Lower leg skin (tissue), 4 donors: ENCODE data around the gene SUZ12. TPM values are rescaled to one million over a fixed set of nuclear protein-coding genes. Genes with fewer than 3 reads are reported as not detected.
A peak's percentile ranks its signal among the peaks of the same experiment; 100 is the strongest.
"Not testable (repeated sequence)": the region's sequence is repeated elsewhere in the genome, so short reads cannot be mapped to it uniquely, and the experiment has no call there.

Experiments used
- DNase-seq, 2 donors: peaks; one replicate each; pipeline ENCODE4 v3.0.0-alpha.2; 2019; ENCODE audit warnings: low spot score in 2 of 2
- H3K4me3 ChIP-seq: fragments of 200-600 bp; sonication (generic); 2 replicates; pipeline ENCODE4 v1.5.1; 2017; ENCODE audit warnings: mild to moderate bottlenecking, low read depth; ENCODE audit not compliant: poor library complexity, severe bottlenecking
- POLR2A ChIP-seq, 2 donors: fragments of 450-650 bp; IDR thresholded peaks; one replicate each; pipeline ENCODE4 v1.6.1; 2016 to 2017; ENCODE audit warnings: antibody characterized with exemption in 2 of 2, mild to moderate bottlenecking in 1 of 2, moderate library complexity in 1 of 2
- WGBS, 2 donors: methylation state at CpG; one replicate each; pipeline ENCODE4 v1.1.5; 2018; 5-methylcytosine and 5-hydroxymethylcytosine counted together
- intact Hi-C: fragments of 100-400 bp; cut with DNase I; formaldehyde crosslinking; loops from one replicate; pipeline ENCODE4 v1.15.0; 2023; ENCODE audit warnings: low total_unique reads
- total RNA-seq, 4 donors: library from RNA; depleted of rRNA; stranded (reverse); fragments of >200 nt; gene quantifications; one replicate each; pipeline ENCODE4 v1.1.0, GENCODE V29; 2016
- TF ChIP-seq, protein P1 (sequence below), 3 donors: fragments of 450-650 bp; IDR thresholded peaks; one replicate each; pipeline ENCODE4 v1.5.1; 2016; ENCODE audit warnings: antibody characterized with exemption in 3 of 3, mild to moderate bottlenecking in 3 of 3, moderate library complexity in 2 of 3

Gene SUZ12
- total RNA-seq, 4 donors from 2014 or later = 14.1 to 15.9 (median 14.4) TPM

GRCh38 chr17:32019228-32019627 lies 82.4 kb downstream of the SUZ12 start:
- H3K4me3 ChIP-seq = no peak overlapping the region
- TF ChIP-seq POLR2A (IDR thresholded peaks at IDR 0.05) = no peak
- TF ChIP-seq, protein P1, sequence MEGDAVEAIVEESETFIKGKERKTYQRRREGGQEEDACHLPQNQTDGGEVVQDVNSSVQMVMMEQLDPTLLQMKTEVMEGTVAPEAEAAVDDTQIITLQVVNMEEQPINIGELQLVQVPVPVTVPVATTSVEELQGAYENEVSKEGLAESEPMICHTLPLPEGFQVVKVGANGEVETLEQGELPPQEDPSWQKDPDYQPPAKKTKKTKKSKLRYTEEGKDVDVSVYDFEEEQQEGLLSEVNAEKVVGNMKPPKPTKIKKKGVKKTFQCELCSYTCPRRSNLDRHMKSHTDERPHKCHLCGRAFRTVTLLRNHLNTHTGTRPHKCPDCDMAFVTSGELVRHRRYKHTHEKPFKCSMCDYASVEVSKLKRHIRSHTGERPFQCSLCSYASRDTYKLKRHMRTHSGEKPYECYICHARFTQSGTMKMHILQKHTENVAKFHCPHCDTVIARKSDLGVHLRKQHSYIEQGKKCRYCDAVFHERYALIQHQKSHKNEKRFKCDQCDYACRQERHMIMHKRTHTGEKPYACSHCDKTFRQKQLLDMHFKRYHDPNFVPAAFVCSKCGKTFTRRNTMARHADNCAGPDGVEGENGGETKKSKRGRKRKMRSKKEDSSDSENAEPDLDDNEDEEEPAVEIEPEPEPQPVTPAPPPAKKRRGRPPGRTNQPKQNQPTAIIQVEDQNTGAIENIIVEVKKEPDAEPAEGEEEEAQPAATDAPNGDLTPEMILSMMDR (IDR thresholded peaks at IDR 0.05) = no peak
- no peak for DNase-seq
- WGBS, 2 donors = 94 to 100% methylated on average over 1 of the region's 1 CpG
- intact Hi-C loops = no loop called here

DNA sequence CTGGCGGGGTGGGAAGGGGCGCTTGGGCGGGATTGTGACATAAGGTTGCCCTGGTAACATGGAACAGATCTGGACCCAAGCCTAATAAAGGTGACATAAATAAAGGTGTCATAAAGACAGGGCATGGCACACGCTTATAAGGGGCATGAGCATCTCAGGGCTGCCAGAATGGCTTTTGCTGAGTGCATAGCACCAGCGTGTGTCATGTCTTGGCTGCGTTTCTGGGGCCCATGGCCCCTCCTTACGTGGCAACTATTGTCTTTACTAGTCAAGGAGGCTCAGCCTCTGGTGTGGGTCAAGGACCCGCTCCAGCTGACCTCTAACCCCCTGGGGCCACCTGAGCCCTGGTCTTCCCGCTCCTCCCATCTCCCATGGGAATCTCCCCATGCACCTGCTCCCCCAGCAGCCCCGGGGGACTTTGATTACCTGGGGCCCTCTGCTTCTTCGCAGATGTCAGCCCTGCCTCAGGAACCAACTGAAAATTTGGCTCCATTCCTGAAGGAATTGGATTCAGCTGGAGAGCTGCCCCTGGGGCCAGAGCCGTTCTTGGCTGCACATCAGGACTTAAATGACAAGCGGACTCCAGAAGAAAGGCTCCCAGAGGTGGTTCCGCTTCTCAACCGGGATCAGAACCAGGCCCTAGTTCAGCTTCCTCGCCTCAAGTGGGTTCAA lies 84.3 kb downstream of the SUZ12 start:
- no peak for TF ChIP-seq POLR2A (IDR thresholded peaks at IDR 0.05)
- TF ChIP-seq, protein P1 (IDR thresholded peaks at IDR 0.05) = no peak
- intact Hi-C loops = no loop called here
- no peak overlapping the region for H3K4me3 ChIP-seq
- 60 to 67% methylated on average over 14 to 16 of the region's 16 CpGs for WGBS, 2 donors
- DNase-seq = no peak

GRCh38 chr17:32021615-32021955 lies 84.8 kb downstream of the SUZ12 start:
- TF ChIP-seq, protein P1 (IDR thresholded peaks at IDR 0.05) = no peak
- no peak for TF ChIP-seq POLR2A (IDR thresholded peaks at IDR 0.05)
- 90 to 92% methylated on average over 7 of the region's 7 CpGs for WGBS, 2 donors
- intact Hi-C loops = no loop called here
- H3K4me3 ChIP-seq = no peak overlapping the region
- no peak for DNase-seq

GRCh38 chr17:32022554-32022953 lies 85.7 kb downstream of the SUZ12 start:
- WGBS, 2 donors = 96 to 98% methylated on average over 2 to 4 of the region's 5 CpGs
- DNase-seq, intact Hi-C loops, H3K4me3 ChIP-seq: not testable (repeated sequence)

GRCh38 chr17:32027271-32027670 lies 90.5 kb downstream of the SUZ12 start:
- DNase-seq, intact Hi-C loops, H3K4me3 ChIP-seq: not testable (repeated sequence)
- TF ChIP-seq, protein P1 (IDR thresholded peaks at IDR 0.05) = peak in 1 of 3 donors; percentile 10
- 94 to 96% methylated on average over 4 of the region's 4 CpGs for WGBS, 2 donors

- H3K4me3 ChIP-seq = no peak overlapping the region
- no peak for TF ChIP-seq POLR2A (IDR thresholded peaks at IDR 0.05)
- TF ChIP-seq, protein P1 (IDR thresholded peaks at IDR 0.05) = no peak
- intact Hi-C loops = no loop called here
- WGBS, 2 donors = 96 to 100% methylated on average over 2 of the region's 2 CpGs
- no peak for DNase-seq
Measured at GRCh38 chr17:32033223-32033622, 96.4 kb downstream of the SUZ12 start.

GRCh38 chr17:32033812-32034211 lies 97.0 kb downstream of the SUZ12 start:
- intact Hi-C loops, DNase-seq: not testable (repeated sequence)
- WGBS, 2 donors = 82 to 87% methylated on average over 1 of the region's 1 CpG

DNA sequence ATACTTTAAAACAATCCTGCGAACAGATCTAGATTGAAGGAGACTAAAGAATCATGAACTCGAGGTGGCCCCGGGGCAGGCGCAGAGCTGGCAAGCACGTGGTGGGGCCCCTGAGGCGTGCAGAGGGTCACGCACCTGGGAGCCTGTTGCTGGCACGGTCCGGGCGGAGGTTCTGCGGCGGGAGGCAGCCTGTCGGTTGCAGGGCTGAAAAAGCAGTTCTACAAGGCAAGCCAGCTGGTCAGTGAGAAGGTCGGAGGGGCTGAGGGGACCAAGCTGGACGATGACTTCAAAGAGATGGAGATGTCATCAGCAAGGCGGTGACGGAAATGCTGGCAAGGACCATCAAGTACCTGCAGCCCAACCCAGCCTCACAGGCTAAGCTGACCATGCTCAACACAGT lies 103.4 kb downstream of the SUZ12 start:
- H3K4me3 ChIP-seq, intact Hi-C loops: not testable (repeated sequence)
- DNase-seq = peak in 1 of 2 donors; percentile 68
- 92 to 93% methylated on average over 17 of the region's 17 CpGs for WGBS, 2 donors

More at GRCh38 chr17:32033812-32034211, 97.0 kb downstream of the SUZ12 start:
- not testable (repeated sequence) for H3K4me3 ChIP-seq

DNA sequence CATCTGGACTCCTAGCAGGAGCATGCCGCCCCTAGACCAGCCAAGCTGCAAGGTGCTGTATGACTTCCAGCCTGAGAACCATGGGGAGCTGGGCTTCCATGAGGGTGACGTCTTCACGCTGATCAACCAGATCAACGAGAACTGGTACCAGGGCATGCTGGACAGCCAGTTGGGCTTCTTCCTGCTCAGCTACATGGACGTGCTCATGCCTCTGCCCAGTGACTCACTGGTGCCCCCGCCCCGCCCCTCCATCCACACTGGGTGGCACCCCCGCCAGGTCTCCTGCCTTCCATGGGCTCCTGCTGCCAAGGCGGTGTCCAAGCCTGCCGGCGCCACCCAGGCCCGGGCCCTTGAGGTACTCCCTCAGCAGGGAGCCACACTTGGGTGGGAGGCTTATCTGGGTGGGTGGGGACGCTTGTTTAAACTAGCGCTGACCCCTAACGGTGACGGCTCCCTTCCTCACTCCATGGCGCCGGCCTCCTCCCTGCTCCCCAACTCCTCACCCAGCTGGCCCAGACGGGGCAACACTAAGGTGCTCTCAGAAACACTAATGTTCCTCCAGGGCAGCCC lies 104.6 kb downstream of the SUZ12 start:
- H3K4me3 ChIP-seq = not testable (repeated sequence)
- DNase-seq = peak in 1 of 2 donors; percentile 76

GRCh38 chr17:32042266-32042665 lies 105.5 kb downstream of the SUZ12 start:
- intact Hi-C loops, H3K4me3 ChIP-seq: not testable (repeated sequence)
- peak in 1 of 2 donors; percentile 58 for DNase-seq
- 95 to 99% methylated on average over 7 to 10 of the region's 11 CpGs for WGBS, 2 donors

More for the DNA sequence above, 104.6 kb downstream of the SUZ12 start:
- intact Hi-C loops = not testable (repeated sequence)
- 95 to 98% methylated on average over 12 to 19 of the region's 19 CpGs for WGBS, 2 donors
